HepG2 (cell line): Measurements from ENCODE around the gene CLMP. TPM values are rescaled to one million over a fixed set of nuclear protein-coding genes. Genes with fewer than 3 reads are reported as not detected.

Experiments used
- HNF1A ChIP-seq, 2 experiments: sonication (generic) in 1 of 2; formaldehyde crosslinking in 1 of 2; IDR thresholded peaks; 2 replicates each; pipeline versions ENCODE4 v1.4.0 to v1.6.1; 2016 to 2020; ENCODE audit warnings: borderline replicate concordance in 1 of 2, low read depth in 1 of 2, mild to moderate bottlenecking in 1 of 2, missing genetic modification reagents in 1 of 2
- HNRNPK ChIP-seq: fragments of 200-400 bp; formaldehyde crosslinking; IDR thresholded peaks from 2 replicates; pipeline ENCODE4 v1.6.1; 2018; ENCODE audit warnings: low read length, low read depth, moderate library complexity, mild to moderate bottlenecking; ENCODE audit not compliant: poor library complexity, severe bottlenecking
- LBX2 ChIP-seq: sonication (generic); formaldehyde crosslinking; IDR thresholded peaks from 2 replicates; pipeline ENCODE4 v1.5.0; 2020; ENCODE audit warnings: missing genetic modification reagents, mild to moderate bottlenecking, borderline replicate concordance
- MTF1 ChIP-seq: sonication (generic); formaldehyde crosslinking; IDR thresholded peaks from 2 replicates; pipeline ENCODE4 v1.5.0; 2020; ENCODE audit warnings: missing genetic modification reagents
- TCF12 ChIP-seq, 2 experiments: fragments of 450-650 bp in 1 of 2; sonication (generic) in 1 of 2; formaldehyde crosslinking in 1 of 2; IDR thresholded peaks; 2 replicates each; pipeline versions ENCODE4 v1.6.1 to v1.8.0; 2017 to 2022; ENCODE audit warnings: antibody characterized with exemption in 1 of 2, mild to moderate bottlenecking in 1 of 2, missing genetic modification reagents in 1 of 2, moderate library complexity in 1 of 2
- TOE1 ChIP-seq: sonication (generic); formaldehyde crosslinking; IDR thresholded peaks from 2 replicates; pipeline ENCODE4 v1.4.0; 2020; ENCODE audit warnings: mild to moderate bottlenecking, missing genetic modification reagents
- ZNF142 ChIP-seq: sonication (generic); formaldehyde crosslinking; IDR thresholded peaks from 2 replicates; pipeline ENCODE4 v1.4.0; 2020; ENCODE audit warnings: missing genetic modification reagents
- ZNF329 ChIP-seq: sonication (generic); formaldehyde crosslinking; IDR thresholded peaks from 2 replicates; pipeline ENCODE4 v1.9.0; 2021; ENCODE audit warnings: low read depth, mild to moderate bottlenecking, missing genetic modification reagents
- ZNF776 ChIP-seq: sonication (generic); formaldehyde crosslinking; IDR thresholded peaks from 2 replicates; pipeline ENCODE4 v1.4.0; 2020; ENCODE audit warnings: mild to moderate bottlenecking, missing genetic modification reagents
- ZSCAN30 ChIP-seq: sonication (generic); formaldehyde crosslinking; IDR thresholded peaks from 2 replicates; pipeline ENCODE4 v1.5.0; 2020; ENCODE audit warnings: mild to moderate bottlenecking, missing genetic modification reagents
- polyA plus RNA-seq, 8 experiments: library from polyadenylated mRNA; depleted of rRNA in 3 of 8; stranded (reverse) in 7 of 8; unstranded in 1 of 8; fragments of >200 nt; fragmentation: Illumina TruSeq in 4 of 8; extraction: Trizol in 4 of 8; gene quantifications; 2 replicates each; pipeline versions ENCODE4 v1.2.1 to v1.2.3, GENCODE V29; 2011 to 2016; ENCODE audit warnings: low read depth in 4 of 8, missing spikeins in 1 of 8, mixed read lengths in 1 of 8; ENCODE audit not compliant: insufficient read depth in 1 of 8
- total RNA-seq, 5 experiments: library from RNA; depleted of rRNA; stranded (reverse); fragments of >200 nt; fragmentation: Illumina TruSeq; extraction: Trizol; gene quantifications; 2 replicates each; pipeline ENCODE4 v1.2.3, GENCODE V29; 2016; ENCODE audit warnings: low read depth in 1 of 5
- TF ChIP-seq, protein P1 (sequence below): sonication (generic); formaldehyde crosslinking; IDR thresholded peaks from 2 replicates; pipeline ENCODE4 v1.4.0; 2020; ENCODE audit warnings: missing genetic modification reagents

CLMP gene
- total and polyA plus RNA-seq, 2 of the 13 experiments (the other 11 are each of a cell fraction or from before 2014, with no cell fraction given): not detected

- TF ChIP-seq LBX2 (CRISPR knock-in tag): no peak
- 0 out of 2 replicates have a peak, but pooled peaks have one; percentile 64 for TF ChIP-seq MTF1
- TF ChIP-seq HNF1A (IDR thresholded peaks at IDR 0.05; ENCODE audit: low read depth): no peak
- peak; percentile 49; the same call in 1 of the 2 replicates for TF ChIP-seq HNF1A (CRISPR knock-in tag; IDR thresholded peaks at IDR 0.05; ENCODE audit: borderline replicate concordance)
- no peak for TF ChIP-seq TOE1 (CRISPR knock-in tag)
- TF ChIP-seq ZNF776 (CRISPR knock-in tag): no peak
- no peak for TF ChIP-seq ZNF329
- TF ChIP-seq, protein P1, sequence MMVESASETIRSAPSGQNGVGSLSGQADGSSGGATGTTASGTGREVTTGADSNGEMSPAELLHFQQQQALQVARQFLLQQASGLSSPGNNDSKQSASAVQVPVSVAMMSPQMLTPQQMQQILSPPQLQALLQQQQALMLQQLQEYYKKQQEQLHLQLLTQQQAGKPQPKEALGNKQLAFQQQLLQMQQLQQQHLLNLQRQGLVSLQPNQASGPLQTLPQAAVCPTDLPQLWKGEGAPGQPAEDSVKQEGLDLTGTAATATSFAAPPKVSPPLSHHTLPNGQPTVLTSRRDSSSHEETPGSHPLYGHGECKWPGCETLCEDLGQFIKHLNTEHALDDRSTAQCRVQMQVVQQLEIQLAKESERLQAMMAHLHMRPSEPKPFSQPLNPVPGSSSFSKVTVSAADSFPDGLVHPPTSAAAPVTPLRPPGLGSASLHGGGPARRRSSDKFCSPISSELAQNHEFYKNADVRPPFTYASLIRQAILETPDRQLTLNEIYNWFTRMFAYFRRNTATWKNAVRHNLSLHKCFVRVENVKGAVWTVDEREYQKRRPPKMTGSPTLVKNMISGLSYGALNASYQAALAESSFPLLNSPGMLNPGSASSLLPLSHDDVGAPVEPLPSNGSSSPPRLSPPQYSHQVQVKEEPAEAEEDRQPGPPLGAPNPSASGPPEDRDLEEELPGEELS (CRISPR knock-in tag): peak; percentile 38; the same call in 1 of the 2 replicates
- TF ChIP-seq HNRNPK: peak; percentile 60
- TF ChIP-seq TCF12 (IDR thresholded peaks at IDR 0.05): no peak
- TF ChIP-seq TCF12 (CRISPR knock-in tag; IDR thresholded peaks at IDR 0.05): 0 out of 2 replicates have a peak, but pooled peaks have one; percentile 1
- no peak for TF ChIP-seq ZNF142 (CRISPR knock-in tag)
- 0 out of 2 replicates have a peak, but pooled peaks have one; percentile 76 for TF ChIP-seq ZSCAN30
Measured at GRCh38 chr11:123062158-123062891, 132.7 kb downstream of the CLMP start (continued).
